OCI-LY7 (cell line): Measurements from ENCODE around the gene PLCB2. TPM values are rescaled to one million over a fixed set of nuclear protein-coding genes. Genes with fewer than 3 reads are reported as not detected.
A peak's percentile ranks its signal among the peaks of the same experiment; 100 is the strongest.

ENCODE experiments used
- BruUV-seq: library from RNA; stranded (reverse); fragments of 400-500 nt; replicated peaks from 2 replicates; lab custom pipeline; 2021; lab: Mats Ljungman, UMichigan
- CTCF ChIA-PET: fragments of 300-600 bp; sonication (Branson Sonifier 250); formaldehyde crosslinking; loops from one replicate; lab custom pipeline; 2022; ENCODE audit warnings: antibody characterized with exemption; ENCODE audit not compliant: unreplicated experiment; lab: Charles Lee
- POLR2A ChIA-PET: fragments of 300-600 bp; sonication (Branson Sonifier 250); formaldehyde crosslinking; loops from one replicate; lab custom pipeline; 2022; ENCODE audit warnings: antibody characterized with exemption; lab: Charles Lee
- DNase-seq: peaks from one replicate; pipeline ENCODE4 v3.0.0-alpha.2; 2015; ENCODE audit warnings: low spot score
- H2AFZ ChIP-seq: fragments of 200-600 bp; sonication (generic), shearing (Covaris generic); 2 replicates; pipeline ENCODE4 v1.6.1; 2014; ENCODE audit warnings: mild to moderate bottlenecking, antibody characterized with exemption, low read length, moderate library complexity
- H3K27ac ChIP-seq: fragments of 200-600 bp; sonication (generic); 2 replicates; pipeline ENCODE4 v1.5.1; 2014; ENCODE audit warnings: mixed run types, low read depth, mild to moderate bottlenecking, moderate library complexity, low read length, inconsistent platforms; ENCODE audit not compliant: poor library complexity, severe bottlenecking
- H3K36me3 ChIP-seq: fragments of 200-600 bp; sonication (generic); 2 replicates; pipeline ENCODE4 v1.6.1; 2014; ENCODE audit warnings: mild to moderate bottlenecking, antibody characterized with exemption, low read length, moderate library complexity, mixed read lengths; ENCODE audit not compliant: insufficient read depth
- H3K4me1 ChIP-seq: fragments of 200-600 bp; sonication (generic); 2 replicates; pipeline ENCODE4 v1.5.1; 2014; ENCODE audit warnings: mild to moderate bottlenecking, low read length; ENCODE audit not compliant: insufficient read depth, poor library complexity, severe bottlenecking
- H3K4me2 ChIP-seq: fragments of 200-600 bp; sonication (generic); 2 replicates; pipeline ENCODE4 v1.6.1; 2014; ENCODE audit warnings: mild to moderate bottlenecking, low read length
- H3K4me3 ChIP-seq: fragments of 200-600 bp; sonication (generic); 2 replicates; pipeline ENCODE4 v1.5.1; 2014; ENCODE audit warnings: mild to moderate bottlenecking, low read depth, low read length; ENCODE audit not compliant: poor library complexity, severe bottlenecking
- H3K79me2 ChIP-seq: fragments of 200-600 bp; sonication (generic); 2 replicates; pipeline ENCODE4 v1.6.1; 2016; ENCODE audit warnings: low read depth, mild to moderate bottlenecking, low read length, moderate library complexity, mixed read lengths; ENCODE audit not compliant: insufficient read depth
- H3K9me2 ChIP-seq: fragments of 200-600 bp; sonication (generic); 2 replicates; pipeline ENCODE4 v1.6.1; 2016; ENCODE audit warnings: mild to moderate bottlenecking, low read length, mixed read lengths; ENCODE audit not compliant: insufficient read depth
- H3K9me3 ChIP-seq: fragments of 200-600 bp; sonication (generic); 2 replicates; pipeline ENCODE4 v1.6.1; 2014; ENCODE audit warnings: mild to moderate bottlenecking, mixed run types, low read length, mixed read lengths
- H4K20me1 ChIP-seq: fragments of 200-600 bp; sonication (generic); 2 replicates; pipeline ENCODE4 v1.6.1; 2014; ENCODE audit warnings: mild to moderate bottlenecking, antibody characterized with exemption, low read length, moderate library complexity, mixed read lengths; ENCODE audit not compliant: insufficient read depth
- EZH2phosphoT487 ChIP-seq: fragments of 200-600 bp; sonication (generic); IDR thresholded peaks from 2 replicates; pipeline ENCODE4 v1.6.1; 2018; ENCODE audit warnings: low read depth, borderline replicate concordance, mild to moderate bottlenecking, mixed run types, antibody characterized with exemption, low read length, moderate library complexity, mixed read lengths
- intact Hi-C: fragments of 100-400 bp; cut with micrococcal nuclease; formaldehyde crosslinking; loops from one replicate; pipeline ENCODE4 v1.10.0; 2022; ENCODE audit not compliant: unreplicated experiment
- total RNA-seq, 2 experiments: library from RNA; depleted of rRNA in 1 of 2; stranded (reverse); fragments of >200 nt in 1 of 2; shearing (Covaris generic) in 1 of 2; gene quantifications; 2 replicates each; pipeline ENCODE4 v1.2.3, GENCODE V29; 2014 to 2022
- TF ChIP-seq, protein P1 (sequence below): fragments of 200-600 bp; sonication (generic); conservative IDR thresholded peaks from 2 replicates; pipeline ENCODE4 v1.5.1; 2014; ENCODE audit warnings: mild to moderate bottlenecking, antibody characterized with exemption, low read length, moderate library complexity, mixed read lengths

PLCB2 gene
- total RNA-seq, 2 experiments from 2014 or later: 9.6 TPM; not detected in 1

DNA sequence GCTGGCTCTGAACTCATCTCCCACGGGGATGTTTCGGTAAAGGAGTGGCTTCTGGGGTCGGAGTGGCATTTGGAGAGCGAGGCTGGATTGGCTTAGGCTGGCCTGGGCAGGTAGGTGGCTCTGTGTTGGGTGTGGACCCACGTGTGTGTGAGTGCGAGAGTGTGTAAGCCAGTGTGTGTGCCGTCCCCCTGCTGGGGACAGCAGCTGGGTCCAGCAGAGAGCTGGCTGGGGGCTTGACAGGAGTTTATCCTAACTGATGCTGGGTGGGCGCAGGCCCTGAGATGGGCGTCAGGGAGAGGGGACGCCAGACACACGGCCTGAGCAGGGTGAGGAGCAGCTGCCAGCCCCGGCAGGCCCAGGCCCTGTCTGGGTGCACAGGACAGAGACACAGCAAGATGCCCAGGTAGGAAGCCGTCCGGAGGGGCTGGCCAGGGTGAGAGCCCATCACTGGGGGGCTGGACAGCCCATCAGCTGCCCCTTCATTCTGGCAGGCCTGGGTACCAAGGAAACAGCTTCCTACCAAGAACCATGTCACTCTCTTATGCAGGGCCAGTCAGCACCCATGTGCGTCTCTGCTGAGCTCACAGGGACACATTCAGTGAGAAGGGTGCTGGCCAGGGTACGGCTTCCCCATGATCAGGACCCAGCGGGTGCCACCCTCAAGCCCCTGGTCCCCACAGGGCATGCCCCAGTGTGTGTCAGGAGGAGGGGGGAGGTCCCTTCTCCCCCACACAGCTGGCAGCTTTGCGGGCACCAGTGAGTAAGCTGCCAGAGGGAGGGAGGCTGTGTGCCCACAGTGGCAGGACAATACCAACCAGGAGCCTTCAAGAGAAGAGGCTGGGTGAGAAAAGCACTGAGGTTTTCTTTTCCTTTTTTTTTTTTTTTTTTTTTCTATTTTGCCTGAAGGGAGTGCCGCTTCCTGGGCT is 67.8 kb downstream of the PLCB2 start:
- no peak overlapping the region for H2AFZ ChIP-seq
- H3K79me2 ChIP-seq: no peaks in the 10 kb centered on the region
- BruUV-seq: no TSS peak
- CTCF ChIA-PET: no interaction called here
- POLR2A ChIA-PET: no interaction called here
- no peaks in the 10 kb centered on the region for H3K9me2 ChIP-seq
- H3K9me3 ChIP-seq: no peaks in the 10 kb centered on the region
- intact Hi-C loops: no loop called here
- no peak overlapping the region for H3K4me2 ChIP-seq
- no peak for DNase-seq
- TF ChIP-seq, protein P1, sequence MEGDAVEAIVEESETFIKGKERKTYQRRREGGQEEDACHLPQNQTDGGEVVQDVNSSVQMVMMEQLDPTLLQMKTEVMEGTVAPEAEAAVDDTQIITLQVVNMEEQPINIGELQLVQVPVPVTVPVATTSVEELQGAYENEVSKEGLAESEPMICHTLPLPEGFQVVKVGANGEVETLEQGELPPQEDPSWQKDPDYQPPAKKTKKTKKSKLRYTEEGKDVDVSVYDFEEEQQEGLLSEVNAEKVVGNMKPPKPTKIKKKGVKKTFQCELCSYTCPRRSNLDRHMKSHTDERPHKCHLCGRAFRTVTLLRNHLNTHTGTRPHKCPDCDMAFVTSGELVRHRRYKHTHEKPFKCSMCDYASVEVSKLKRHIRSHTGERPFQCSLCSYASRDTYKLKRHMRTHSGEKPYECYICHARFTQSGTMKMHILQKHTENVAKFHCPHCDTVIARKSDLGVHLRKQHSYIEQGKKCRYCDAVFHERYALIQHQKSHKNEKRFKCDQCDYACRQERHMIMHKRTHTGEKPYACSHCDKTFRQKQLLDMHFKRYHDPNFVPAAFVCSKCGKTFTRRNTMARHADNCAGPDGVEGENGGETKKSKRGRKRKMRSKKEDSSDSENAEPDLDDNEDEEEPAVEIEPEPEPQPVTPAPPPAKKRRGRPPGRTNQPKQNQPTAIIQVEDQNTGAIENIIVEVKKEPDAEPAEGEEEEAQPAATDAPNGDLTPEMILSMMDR: no peak
- TF ChIP-seq EZH2phosphoT487: no peak
- H3K36me3 ChIP-seq: no peaks in the 10 kb centered on the region
- no peaks in the 10 kb centered on the region for H4K20me1 ChIP-seq
- H3K4me1 ChIP-seq: peaks cover 20% of the 10 kb centered on the region
- H3K4me3 ChIP-seq: no peak overlapping the region
- no peak overlapping the region for H3K27ac ChIP-seq

DNA sequence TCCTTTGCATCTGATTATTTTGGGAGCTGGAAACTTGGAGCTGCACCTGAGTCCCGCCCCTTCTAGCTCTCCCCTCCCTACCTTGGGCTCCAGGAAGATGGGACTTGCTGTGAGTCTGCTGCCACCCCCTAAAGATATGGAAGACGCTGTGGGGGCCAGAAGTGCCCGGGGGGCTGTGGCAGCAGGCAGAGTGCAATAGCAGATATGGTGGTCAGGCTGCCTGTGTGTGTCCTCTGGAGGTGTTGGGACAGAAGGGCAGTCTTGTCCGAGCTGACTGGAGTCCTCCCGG is 68.4 kb downstream of the PLCB2 start:
- ChIA-PET POLR2A (no interaction called here), CTCF (no interaction called here)
- Histone ChIP-seq H3K79me2 (no peaks in the 10 kb centered on the region), H3K9me3 (no peaks in the 10 kb centered on the region), H3K4me3 (peak overlapping the region; percentile 7), H3K4me1 (peaks cover 25% of the 10 kb centered on the region), H3K27ac (no peak overlapping the region), H4K20me1 (no peaks in the 10 kb centered on the region), H3K9me2 (no peaks in the 10 kb centered on the region), H3K36me3 (no peaks in the 10 kb centered on the region), H2AFZ (no peak overlapping the region), H3K4me2 (peak overlapping the region; percentile 42; the same call in 1 of the 2 replicates)
- intact Hi-C loops: no loop called here
- BruUV-seq: no TSS peak
- DNase-seq: no peak
- no peak for TF ChIP-seq EZH2phosphoT487
- TF ChIP-seq, protein P1: no peak
